Midbrain (tissue), 1 donor: ENCODE data around the gene NCAPG2.

ENCODE experiments used
- DNase-seq: peaks from one replicate; lab custom pipeline; 2025; lab: John Stamatoyannopoulos, UW

The NCAPG2 gene

GRCh38 chr7:158734861-158735260 lies 30.3 kb upstream of the NCAPG2 start:
- DNase-seq, result no peak

GRCh38 chr7:158733775-158734494 lies 29.3 kb upstream of the NCAPG2 start:
- DNase-seq, result no peak

GRCh38 chr7:158733220-158733519 lies 28.6 kb upstream of the NCAPG2 start:
- DNase-seq, result no peak

DNA sequence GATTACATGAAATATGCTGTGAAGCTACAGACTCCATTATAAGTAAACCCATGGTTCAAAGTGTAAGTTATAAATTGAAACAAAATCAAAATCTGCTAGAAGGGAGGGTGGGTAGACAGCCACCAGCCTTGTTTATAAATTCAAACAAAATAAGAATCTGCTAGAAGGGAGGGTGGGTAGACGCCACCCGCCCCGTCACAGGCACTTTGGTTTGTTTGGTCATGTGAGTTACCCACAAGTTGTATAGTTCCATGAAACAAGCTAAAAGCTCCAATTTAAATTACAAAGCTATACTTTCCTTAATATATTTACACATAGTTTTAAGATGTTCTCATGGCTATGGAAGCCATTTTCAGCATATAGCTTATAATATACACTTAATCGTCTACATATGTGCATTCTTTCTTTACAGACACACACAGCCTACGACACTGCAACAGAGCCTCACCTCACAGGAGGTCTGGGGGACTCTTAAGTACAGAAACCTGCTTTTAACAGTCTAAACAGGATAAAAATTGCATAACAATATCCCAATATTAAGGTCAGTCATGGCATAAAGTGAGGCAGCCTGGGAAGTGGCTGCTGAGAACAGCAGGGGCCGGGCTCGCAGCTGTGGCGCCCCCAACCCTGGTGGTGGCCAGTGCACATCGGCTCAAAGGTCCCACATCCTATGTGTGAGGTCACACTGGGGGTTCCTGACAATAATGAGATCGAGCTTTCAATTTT lies 28.1 kb upstream of the NCAPG2 start:
- DNase-seq, result no peak

DNA sequence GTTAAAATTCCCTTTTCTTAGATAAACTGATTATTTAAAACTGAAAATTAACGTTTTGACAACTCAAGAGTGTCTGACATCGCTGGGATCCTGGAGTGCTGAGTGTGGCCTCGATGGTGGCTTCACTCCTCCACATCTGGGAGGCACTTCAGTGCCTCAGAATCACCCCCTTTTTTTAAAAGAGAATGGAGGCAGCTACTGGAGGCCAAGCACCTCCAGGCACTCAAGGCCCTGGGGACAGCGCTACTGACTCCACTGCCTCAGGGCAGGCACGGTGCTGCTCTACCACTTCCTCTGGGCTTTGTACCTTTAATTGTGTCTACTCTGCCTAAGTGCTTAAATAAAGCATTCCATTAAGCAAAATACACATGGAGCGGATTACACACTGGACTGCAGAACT lies 27.2 kb upstream of the NCAPG2 start:
- DNase-seq, result no peak

DNA sequence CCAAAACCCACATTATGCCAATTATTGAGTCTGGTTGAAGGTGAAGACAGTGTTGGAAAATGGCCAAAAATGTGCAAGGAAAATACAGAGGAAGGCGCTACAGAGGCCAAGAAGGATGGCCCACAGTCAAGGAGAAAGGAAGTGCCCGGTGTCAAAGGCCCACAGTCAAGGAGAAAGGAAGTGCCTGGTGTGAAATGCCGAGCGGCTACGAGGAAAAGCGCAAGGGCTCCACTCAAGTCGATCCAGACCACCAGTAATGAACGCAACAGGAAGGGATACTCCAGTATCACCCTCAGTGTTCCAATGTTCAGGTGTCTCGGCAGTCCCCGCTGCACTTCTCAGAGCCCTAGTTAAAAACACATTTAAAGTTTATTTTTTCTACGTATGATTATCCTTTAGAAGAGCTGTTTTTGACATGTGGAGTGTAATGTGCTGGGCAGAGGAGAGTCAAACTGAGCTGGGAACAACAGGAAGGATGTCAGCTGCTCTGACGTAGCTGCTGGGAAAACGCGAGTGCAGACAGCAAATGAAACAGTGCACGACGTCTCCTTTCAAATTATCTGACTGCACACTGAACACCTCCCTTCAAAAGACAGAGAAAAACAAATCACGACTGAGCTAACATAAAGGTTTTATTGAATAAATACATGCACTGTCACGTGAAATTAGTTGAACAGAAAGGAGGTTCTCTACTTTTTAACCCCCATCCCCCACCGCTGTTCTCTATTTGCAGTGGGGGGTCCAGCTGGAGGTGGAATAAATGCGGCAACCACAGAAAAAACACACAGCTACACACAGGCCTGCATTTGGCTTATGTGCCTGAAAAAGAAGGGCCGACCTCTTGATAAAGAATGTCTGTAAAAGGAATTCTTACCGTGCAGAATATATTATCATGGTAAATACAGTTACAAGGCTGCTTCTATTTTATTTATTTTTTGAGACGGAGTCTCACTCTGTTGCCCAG lies 26.1 kb upstream of the NCAPG2 start:
- no peak for DNase-seq

DNA sequence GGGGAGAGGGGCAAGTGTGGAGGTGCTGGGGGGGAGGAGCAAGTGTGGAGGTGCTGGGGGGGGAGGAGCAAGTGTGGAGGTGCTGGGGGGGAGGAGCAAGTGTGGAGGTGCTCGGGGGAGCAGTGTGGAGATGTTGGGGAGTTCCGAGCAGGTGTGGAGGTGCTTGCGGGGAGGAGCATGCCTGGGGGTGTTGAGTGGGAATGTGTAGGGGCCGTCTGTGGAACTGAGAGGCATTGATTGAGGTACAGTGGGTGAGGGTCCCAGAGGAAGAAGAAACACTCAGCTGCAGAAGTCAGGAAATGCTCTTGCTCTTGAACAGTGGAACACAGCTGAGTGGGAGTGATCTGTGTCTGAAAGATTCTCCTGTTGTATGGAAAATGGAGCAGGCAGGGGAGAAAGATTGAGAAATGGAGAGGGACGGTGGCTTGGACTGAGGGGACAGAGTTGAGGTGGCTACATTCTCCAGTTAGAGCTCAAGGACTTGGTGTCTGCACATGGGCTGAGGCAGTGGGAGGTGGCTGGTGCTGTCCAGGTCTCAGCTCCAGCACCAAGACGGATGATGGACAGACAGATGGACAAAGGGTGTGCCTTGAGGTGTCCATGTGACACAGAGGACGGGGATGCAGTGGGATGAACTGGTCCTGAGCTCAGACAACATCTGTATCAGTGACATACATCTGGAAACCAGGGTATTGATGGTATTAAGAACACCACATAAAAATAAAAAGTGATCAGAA lies 25.2 kb upstream of the NCAPG2 start:
- no peak for DNase-seq

DNA sequence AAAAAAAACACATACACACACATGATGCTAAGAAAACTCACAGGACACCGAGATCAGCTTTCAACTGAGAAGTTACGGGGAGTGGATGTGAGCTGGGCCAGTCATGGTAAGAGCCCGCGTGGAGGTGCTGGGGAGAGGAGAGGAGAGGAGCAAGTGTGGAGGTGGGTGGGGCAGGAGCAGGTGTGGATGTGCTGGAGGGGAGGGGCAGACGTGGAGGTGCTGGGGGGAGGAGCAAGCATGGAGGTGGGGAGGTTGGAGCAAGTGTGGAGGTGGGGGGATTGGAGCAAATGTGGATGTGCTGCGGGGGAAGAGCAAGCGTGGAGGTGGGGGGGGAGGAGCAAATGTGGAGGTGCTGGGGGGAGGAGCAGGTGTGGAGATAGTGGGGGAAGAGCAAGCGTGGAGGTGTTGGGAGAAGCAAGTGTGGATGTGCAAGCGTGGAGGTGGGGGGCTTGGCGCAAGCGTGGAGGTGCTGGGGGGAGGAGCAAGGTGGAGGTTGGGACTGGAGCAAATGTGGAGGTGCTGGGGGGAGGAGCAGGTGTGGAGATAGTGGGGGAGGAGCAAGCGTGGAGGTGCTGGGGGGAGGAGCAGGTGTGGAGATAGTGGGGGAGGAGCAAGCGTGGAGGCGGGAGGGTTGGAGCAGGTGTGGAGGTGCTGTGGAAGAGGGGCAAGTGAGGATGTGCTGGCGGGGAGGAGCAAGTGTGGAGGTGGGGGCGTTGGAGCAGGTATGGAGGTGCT lies 24.5 kb upstream of the NCAPG2 start:
- no peak for DNase-seq

GRCh38 chr7:158727690-158728089 lies 23.1 kb upstream of the NCAPG2 start:
- no peak for DNase-seq

GRCh38 chr7:158726277-158726807 lies 21.7 kb upstream of the NCAPG2 start:
- DNase-seq, result no peak

DNA sequence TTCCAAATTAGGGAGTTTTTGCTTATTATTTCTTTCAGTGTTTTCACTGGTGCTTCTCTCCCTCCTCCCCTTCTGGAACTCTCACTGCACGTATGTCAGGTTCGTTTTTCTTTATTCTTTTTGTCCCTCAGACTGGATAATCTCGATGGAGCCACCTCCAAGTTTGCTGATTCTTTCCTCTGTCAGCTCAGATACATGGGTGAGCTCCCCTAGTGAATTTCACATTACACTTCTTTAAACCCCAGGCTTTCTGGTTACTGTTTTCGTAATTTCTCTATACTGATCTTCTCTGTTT lies 20.8 kb upstream of the NCAPG2 start:
- DNase-seq, result no peak

GRCh38 chr7:158724658-158725505 lies 20.3 kb upstream of the NCAPG2 start:
- DNase-seq, result no peak

- DNase-seq, result no peak
These were observed 19.2 kb upstream of the NCAPG2 start for GRCh38 chr7:158723714-158724385.

DNA sequence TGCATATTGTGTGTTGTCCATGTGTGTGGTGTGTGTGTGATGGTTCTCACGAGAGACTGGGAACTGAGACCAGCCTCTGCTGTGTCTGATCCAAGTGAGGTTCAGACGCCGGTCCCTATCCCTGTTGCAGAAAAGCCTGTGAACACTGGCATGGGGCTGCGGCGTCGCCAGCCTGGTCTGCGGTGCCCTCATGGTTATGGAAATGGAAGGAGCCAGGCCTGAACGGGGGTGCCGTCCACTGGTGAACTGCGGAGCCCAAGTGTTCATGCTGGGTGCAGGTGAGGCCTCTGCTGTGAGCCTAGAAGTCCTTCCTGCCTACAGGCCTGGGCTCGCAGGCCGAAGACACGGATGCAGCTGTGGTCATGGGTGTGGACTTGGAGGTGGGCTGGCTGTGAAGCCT lies 18.7 kb upstream of the NCAPG2 start:
- no peak for DNase-seq

- DNase-seq, result no peak
These were observed 18.1 kb upstream of the NCAPG2 start for GRCh38 chr7:158722574-158723237.

DNA sequence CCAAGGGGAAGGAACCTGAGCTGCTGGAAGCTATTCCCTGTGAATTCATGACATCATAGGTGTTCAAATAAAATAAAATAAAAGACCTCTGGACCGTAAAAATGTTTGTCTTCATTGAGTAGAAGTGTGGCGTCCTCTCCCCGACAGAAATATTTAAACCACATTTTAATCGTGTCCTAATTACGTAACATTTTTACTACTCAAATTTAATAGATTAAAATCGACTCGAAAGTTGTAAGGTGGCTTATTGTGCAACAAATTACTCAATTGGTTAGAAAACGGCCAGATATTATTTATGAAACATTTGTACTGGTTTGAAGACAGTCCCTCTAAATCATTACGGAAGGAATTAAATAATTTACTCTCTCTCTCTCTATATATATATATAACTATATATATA lies 15.5 kb upstream of the NCAPG2 start:
- no peak for DNase-seq

DNA sequence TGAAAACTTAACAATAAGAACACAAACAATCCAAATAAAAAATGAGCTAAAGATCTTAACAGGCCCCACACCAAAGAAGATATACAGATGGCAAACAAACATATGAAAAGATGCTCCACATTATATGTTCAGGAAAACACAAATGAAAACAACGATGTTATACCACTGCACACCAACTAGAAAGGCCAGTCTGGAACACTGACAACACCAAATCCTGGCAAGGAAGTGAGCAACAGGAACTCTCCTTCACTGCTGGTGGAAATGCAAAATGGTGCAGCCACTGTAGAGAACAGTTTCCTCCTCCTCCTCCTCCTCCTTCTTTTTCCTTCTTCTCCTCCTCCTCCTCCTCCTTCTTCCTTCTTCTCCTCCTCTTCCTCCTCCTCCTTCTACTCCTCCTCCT lies 12.2 kb upstream of the NCAPG2 start:
- no peak for DNase-seq

DNA sequence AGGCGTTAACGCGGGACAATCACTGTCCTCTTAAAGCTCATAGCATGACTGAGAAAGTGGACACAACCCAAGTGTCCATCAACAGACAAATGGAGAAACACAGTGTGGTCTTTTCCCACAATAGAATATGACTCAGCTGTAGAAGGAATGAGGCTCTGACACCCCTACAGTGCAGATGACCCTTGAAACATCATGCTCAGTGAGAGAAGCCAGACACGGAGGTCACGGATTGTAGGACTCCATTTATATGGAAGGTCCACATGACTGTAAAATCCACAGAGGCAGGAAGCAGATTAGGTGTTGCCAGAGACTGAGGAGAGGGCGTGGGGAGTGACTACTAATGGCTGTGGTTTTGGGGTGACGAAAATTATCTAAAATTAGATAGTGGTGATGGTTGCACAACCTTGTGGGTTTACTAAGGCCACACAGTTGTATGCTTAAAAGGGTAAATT lies 6.1 kb upstream of the NCAPG2 start:
- no peak for DNase-seq

DNA sequence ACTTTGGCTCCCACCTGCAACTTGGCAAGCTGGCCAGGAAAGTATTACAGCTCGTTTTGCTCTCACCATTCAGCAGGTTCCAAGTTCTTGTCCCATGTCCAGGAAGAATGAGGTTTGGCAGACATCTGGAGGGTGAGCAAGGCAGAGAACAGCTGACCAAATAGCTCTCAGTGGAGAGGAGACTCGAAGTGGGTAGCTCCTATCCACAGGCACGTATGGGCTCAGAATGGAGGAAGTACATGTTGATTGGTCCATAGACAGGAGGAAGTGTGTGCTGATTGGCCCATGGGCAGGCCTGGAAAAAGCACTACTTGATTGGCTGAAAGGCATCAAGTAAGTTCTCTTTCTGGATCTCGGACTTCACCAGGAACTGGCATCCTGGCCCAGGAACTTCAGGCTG lies 3.0 kb upstream of the NCAPG2 start:
- no peak for DNase-seq
